Central memory CD8-positive, alpha-beta T cell (primary cell): Measurements from ENCODE around the gene CRADD.

Experiments
- ATAC-seq: fragments of 150-1000 bp; cut with Tn5 transposase; replicated peaks from 2 replicates; pipeline ENCODE4 v1.10.0; 2022; ENCODE audit warnings: mild to moderate bottlenecking, moderate FRiP score, moderate number of reproducible peaks; ENCODE audit not compliant: poor library complexity, severe bottlenecking; ENCODE audit errors: extremely low read depth
- DNase-seq, 2 donors: peaks; one replicate each; pipeline ENCODE4 v3.0.0; 2021; ENCODE audit warnings: low spot score in 2 of 2
- H3K27ac Mint-ChIP-seq: one replicate; pipeline ENCODE4 v1.8.0; 2022; ENCODE audit warnings: low read depth, mild to moderate bottlenecking, moderate library complexity, mixed read lengths
- H3K27me3 Mint-ChIP-seq: one replicate; pipeline ENCODE4 v1.8.0; 2022; ENCODE audit warnings: mixed read lengths
- H3K36me3 Mint-ChIP-seq: one replicate; pipeline ENCODE4 v1.8.0; 2022; ENCODE audit warnings: mild to moderate bottlenecking, moderate library complexity, mixed read lengths; ENCODE audit not compliant: insufficient read depth
- H3K4me1 Mint-ChIP-seq: one replicate; pipeline ENCODE4 v1.8.0; 2022; ENCODE audit warnings: mixed read lengths
- H3K4me3 Mint-ChIP-seq: one replicate; pipeline ENCODE4 v1.8.0; 2022; ENCODE audit warnings: mild to moderate bottlenecking, moderate library complexity, mixed read lengths
- H3K9me3 Mint-ChIP-seq: one replicate; pipeline ENCODE4 v1.8.0; 2022; ENCODE audit warnings: mixed read lengths

The CRADD gene

DNA sequence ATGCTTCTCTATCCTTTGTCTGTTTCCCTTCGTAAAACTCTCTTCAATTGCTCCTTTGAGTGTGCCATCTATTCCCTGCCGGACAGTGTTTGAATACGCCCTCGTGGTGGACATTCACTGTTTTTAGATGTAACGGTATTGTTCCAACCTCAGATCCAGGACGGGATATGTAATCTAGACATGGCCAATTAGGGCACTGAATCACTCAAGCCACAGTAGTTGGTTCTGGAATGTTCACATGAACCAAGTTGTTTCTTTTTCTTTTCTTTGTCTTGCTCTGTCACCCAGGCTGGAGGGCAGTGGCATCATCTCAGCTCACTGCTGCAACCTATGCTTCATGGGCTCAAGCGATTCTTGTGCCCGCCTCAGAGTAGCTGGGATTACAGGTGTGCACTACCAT lies 267.0 kb downstream of the CRADD start:
- DNase-seq (no peak), ATAC-seq (no peak)
- Mint-ChIP-seq H3K36me3 (no peaks in the 10 kb centered on the region), H3K4me1 (no peaks in the 10 kb centered on the region), H3K9me3 (no peaks in the 10 kb centered on the region), H3K27ac (no peak overlapping the region), H3K4me3 (no peak overlapping the region), H3K27me3 (peaks cover 28% of the 10 kb centered on the region)
